Neuron (in vitro differentiated cells): ENCODE data around the gene ELFN1.

Experiments
- H2AFZ ChIP-seq: one replicate; pipeline ENCODE4 v1.6.1; 2013; ENCODE audit warnings: low read depth, mild to moderate bottlenecking, inconsistent platforms, low read length, moderate library complexity
- H3K27me3 ChIP-seq: one replicate; pipeline ENCODE4 v1.6.1; 2013; ENCODE audit warnings: low read length; ENCODE audit not compliant: insufficient read depth
- H3K36me3 ChIP-seq: one replicate; pipeline ENCODE4 v1.6.1; 2013; ENCODE audit warnings: low read length; ENCODE audit not compliant: insufficient read depth
- H3K4me1 ChIP-seq: one replicate; pipeline ENCODE4 v1.6.1; 2013; ENCODE audit warnings: low read length; ENCODE audit not compliant: insufficient read depth
- H3K4me3 ChIP-seq: 2 replicates; pipeline ENCODE4 v1.5.1; 2013; ENCODE audit warnings: mild to moderate bottlenecking, low read length, moderate library complexity
- H3K9me3 ChIP-seq: one replicate; pipeline ENCODE4 v1.6.1; 2013; ENCODE audit warnings: low read length

The ELFN1 gene

GRCh38 chr7:1692515-1693418 is 22.7 kb downstream of the ELFN1 start:
- Histone ChIP-seq H2AFZ (no peak overlapping the region), H3K9me3 (no peaks in the 10 kb centered on the region), H3K4me1 (peaks cover 37% of the 10 kb centered on the region), H3K36me3 (peaks cover 57% of the 10 kb centered on the region), H3K4me3 (no peak overlapping the region), H3K27me3 (no peaks in the 10 kb centered on the region)

GRCh38 chr7:1693419-1693990 is 23.4 kb downstream of the ELFN1 start:
- peaks cover 63% of the 10 kb centered on the region for H3K36me3 ChIP-seq
- H3K9me3 ChIP-seq: no peaks in the 10 kb centered on the region
- H3K4me3 ChIP-seq: no peak overlapping the region
- peaks cover 37% of the 10 kb centered on the region for H3K4me1 ChIP-seq
- H3K27me3 ChIP-seq: no peaks in the 10 kb centered on the region
- no peak overlapping the region for H2AFZ ChIP-seq

GRCh38 chr7:1693991-1694524 is 24.0 kb downstream of the ELFN1 start:
- Histone ChIP-seq H3K36me3 (peaks cover 66% of the 10 kb centered on the region), H3K4me1 (peaks cover 31% of the 10 kb centered on the region), H3K27me3 (no peaks in the 10 kb centered on the region), H2AFZ (no peak overlapping the region), H3K9me3 (peaks cover 2% of the 10 kb centered on the region), H3K4me3 (no peak overlapping the region)

- Histone ChIP-seq H3K4me1 (peaks cover 24% of the 10 kb centered on the region), H3K4me3 (no peak overlapping the region), H3K27me3 (no peaks in the 10 kb centered on the region), H3K36me3 (peaks cover 65% of the 10 kb centered on the region), H3K9me3 (peaks cover 3% of the 10 kb centered on the region), H2AFZ (no peak overlapping the region)
Measured at GRCh38 chr7:1694611-1695511, 24.8 kb downstream of the ELFN1 start.

- H2AFZ ChIP-seq: no peak overlapping the region
- no peaks in the 10 kb centered on the region for H3K27me3 ChIP-seq
Measured at GRCh38 chr7:1695800-1696454, 25.9 kb downstream of the ELFN1 start.

GRCh38 chr7:1696671-1697498 is 26.8 kb downstream of the ELFN1 start:
- H3K9me3 ChIP-seq: peaks cover 16% of the 10 kb centered on the region
- H3K27me3 ChIP-seq: no peaks in the 10 kb centered on the region
- H3K4me3 ChIP-seq: no peak overlapping the region
- H3K36me3 ChIP-seq: peaks cover 65% of the 10 kb centered on the region
- H2AFZ ChIP-seq: no peak overlapping the region
- H3K4me1 ChIP-seq: peaks cover 23% of the 10 kb centered on the region

More at GRCh38 chr7:1695800-1696454, 25.9 kb downstream of the ELFN1 start:
- H3K4me1 ChIP-seq: peaks cover 23% of the 10 kb centered on the region
- H3K36me3 ChIP-seq: peaks cover 66% of the 10 kb centered on the region
- H3K9me3 ChIP-seq: peaks cover 12% of the 10 kb centered on the region
- H3K4me3 ChIP-seq: no peak overlapping the region

GRCh38 chr7:1697499-1698125 is 27.5 kb downstream of the ELFN1 start:
- peaks cover 23% of the 10 kb centered on the region for H3K4me1 ChIP-seq
- H3K9me3 ChIP-seq: peaks cover 20% of the 10 kb centered on the region
- H3K36me3 ChIP-seq: peaks cover 60% of the 10 kb centered on the region
- no peak overlapping the region for H2AFZ ChIP-seq
- H3K4me3 ChIP-seq: no peak overlapping the region
- no peaks in the 10 kb centered on the region for H3K27me3 ChIP-seq

- Histone ChIP-seq H3K36me3 (peaks cover 58% of the 10 kb centered on the region), H3K4me1 (peaks cover 18% of the 10 kb centered on the region)
Measured at GRCh38 chr7:1698201-1698600, 28.1 kb downstream of the ELFN1 start.

GRCh38 chr7:1698951-1699350 is 28.9 kb downstream of the ELFN1 start:
- Histone ChIP-seq H3K4me3 (no peak overlapping the region), H3K9me3 (peaks cover 22% of the 10 kb centered on the region), H3K36me3 (peaks cover 58% of the 10 kb centered on the region), H3K27me3 (no peaks in the 10 kb centered on the region), H2AFZ (no peak overlapping the region), H3K4me1 (peaks cover 11% of the 10 kb centered on the region)

More at GRCh38 chr7:1698201-1698600, 28.1 kb downstream of the ELFN1 start:
- H2AFZ ChIP-seq: no peak overlapping the region
- H3K4me3 ChIP-seq: no peak overlapping the region
- no peaks in the 10 kb centered on the region for H3K27me3 ChIP-seq
- H3K9me3 ChIP-seq: peaks cover 22% of the 10 kb centered on the region

- Histone ChIP-seq H2AFZ (no peak overlapping the region), H3K9me3 (peaks cover 22% of the 10 kb centered on the region), H3K36me3 (peaks cover 63% of the 10 kb centered on the region), H3K27me3 (no peaks in the 10 kb centered on the region), H3K4me1 (no peaks in the 10 kb centered on the region), H3K4me3 (no peak overlapping the region)
Measured at GRCh38 chr7:1700086-1700485, 30.0 kb downstream of the ELFN1 start.

- Histone ChIP-seq H3K4me3 (no peak overlapping the region), H3K36me3 (peaks cover 66% of the 10 kb centered on the region), H3K27me3 (no peaks in the 10 kb centered on the region), H3K9me3 (peaks cover 22% of the 10 kb centered on the region), H2AFZ (no peak overlapping the region), H3K4me1 (no peaks in the 10 kb centered on the region)
Measured at GRCh38 chr7:1700536-1701333, 30.7 kb downstream of the ELFN1 start.
